Neuronal stem cell (in vitro differentiated cells): Measurements from ENCODE around the gene HCN1.

ENCODE experiments used
- DNase-seq: peaks from one replicate; pipeline ENCODE4 v3.0.0-alpha.2; 2013; ENCODE audit warnings: low spot score
- H2AFZ ChIP-seq: one replicate; pipeline ENCODE4 v1.6.1; 2013; ENCODE audit warnings: mild to moderate bottlenecking, low read length, inconsistent platforms
- H2AK5ac ChIP-seq: 2 replicates; pipeline ENCODE4 v1.6.1; 2013; ENCODE audit warnings: low read depth, mild to moderate bottlenecking, inconsistent platforms, low read length, moderate library complexity, mixed read lengths
- H2BK120ac ChIP-seq: 2 replicates; pipeline ENCODE4 v1.6.1; 2013; ENCODE audit warnings: low read depth, mild to moderate bottlenecking, inconsistent platforms, low read length, moderate library complexity, mixed read lengths
- H2BK12ac ChIP-seq: one replicate; pipeline ENCODE4 v1.6.1; 2013; ENCODE audit warnings: low read length, inconsistent platforms
- H2BK15ac ChIP-seq: 2 replicates; pipeline ENCODE4 v1.6.1; 2013; ENCODE audit warnings: mild to moderate bottlenecking, low read length, inconsistent platforms, mixed read lengths
- H2BK5ac ChIP-seq: one replicate; pipeline ENCODE4 v1.6.1; 2013; ENCODE audit warnings: inconsistent platforms, mild to moderate bottlenecking, low read length, moderate library complexity
- H3K14ac ChIP-seq: one replicate; pipeline ENCODE4 v1.6.1; 2013; ENCODE audit warnings: low read length, inconsistent platforms
- H3K18ac ChIP-seq: 2 replicates; pipeline ENCODE4 v1.6.1; 2013; ENCODE audit warnings: low read length, inconsistent platforms
- H3K23ac ChIP-seq: 2 replicates; pipeline ENCODE4 v1.6.1; 2013; ENCODE audit warnings: low read depth, mild to moderate bottlenecking, mixed read lengths, low read length, inconsistent platforms; ENCODE audit not compliant: poor library complexity
- H3K27ac ChIP-seq: replicated peaks from 3 replicates; pipeline ENCODE4 v1.5.1; 2013; ENCODE audit warnings: low read length, inconsistent platforms
- H3K27me3 ChIP-seq, 3 experiments: 2 replicates each; pipeline ENCODE4 v1.6.1; 2013; ENCODE audit warnings: low read length in 3 of 3, mild to moderate bottlenecking in 2 of 3, inconsistent platforms in 1 of 3, low read depth in 1 of 3, mixed read lengths in 1 of 3, moderate library complexity in 1 of 3; ENCODE audit not compliant: control insufficient read depth in 3 of 3, insufficient read depth in 3 of 3
- H3K36me3 ChIP-seq, 2 donors: replicated peaks in 1 of 2; 2 replicates each; pipeline ENCODE4 v1.6.1; 2013; ENCODE audit warnings: low read length in 2 of 2; ENCODE audit not compliant: control insufficient read depth in 2 of 2, insufficient read depth in 2 of 2
- H3K4ac ChIP-seq: 2 replicates; pipeline ENCODE4 v1.6.1; 2013; ENCODE audit warnings: inconsistent platforms, mild to moderate bottlenecking, low read length, moderate library complexity
- H3K4me1 ChIP-seq, 2 donors: 1 replicate in 1 of 2; 2 replicates in 1 of 2; pipeline ENCODE4 v1.6.1; 2013; ENCODE audit warnings: low read length in 2 of 2, low read depth in 1 of 2; ENCODE audit not compliant: control insufficient read depth in 2 of 2, insufficient read depth in 1 of 2
- H3K4me2 ChIP-seq: one replicate; pipeline ENCODE4 v1.6.1; 2013; ENCODE audit warnings: mild to moderate bottlenecking, low read length, inconsistent platforms; ENCODE audit not compliant: insufficient read depth, poor library complexity, severe bottlenecking
- H3K4me3 ChIP-seq, 2 donors: 2 replicates each; pipeline ENCODE4 v1.5.1; 2013; ENCODE audit warnings: low read length in 2 of 2, mild to moderate bottlenecking in 2 of 2, inconsistent platforms in 1 of 2, moderate library complexity in 1 of 2
- H3K79me1 ChIP-seq: one replicate; pipeline ENCODE4 v1.6.1; 2013; ENCODE audit warnings: low read depth, mild to moderate bottlenecking, inconsistent platforms, low read length, moderate library complexity
- H3K9ac ChIP-seq: one replicate; pipeline ENCODE4 v1.6.1; 2013; ENCODE audit warnings: mild to moderate bottlenecking, low read depth, low read length, inconsistent platforms; ENCODE audit not compliant: poor library complexity
- H3K9me3 ChIP-seq, 2 donors: replicated peaks in 1 of 2; 2 replicates each; pipeline versions ENCODE3 to v1.6.1; 2013; ENCODE audit warnings: low read length in 2 of 2, mild to moderate bottlenecking in 2 of 2, inconsistent platforms in 1 of 2, low read depth in 1 of 2, mixed read lengths in 1 of 2, moderate library complexity in 1 of 2; ENCODE audit not compliant: control insufficient read depth in 2 of 2, insufficient read depth in 1 of 2
- H4K8ac ChIP-seq: one replicate; pipeline ENCODE4 v1.6.1; 2013; ENCODE audit warnings: low read depth, mild to moderate bottlenecking, inconsistent platforms, low read length, moderate library complexity
- H4K91ac ChIP-seq: one replicate; pipeline ENCODE4 v1.6.1; 2013; ENCODE audit warnings: low read length, low read depth, mild to moderate bottlenecking, inconsistent platforms; ENCODE audit not compliant: poor library complexity
- WGBS, 2 donors: extraction: QIAGEN DNeasy Blood & Tissue Kit; methylation state at CpG; one replicate each; pipeline ENCODE4 v1.1.7; 2013; ENCODE audit warnings: missing lambda C conversion rate in 2 of 2, mixed read lengths in 1 of 2; ENCODE audit not compliant: insufficient read length in 2 of 2, insufficient replicate concordance in 1 of 2; ENCODE audit errors: extremely low coverage in 2 of 2; 5-methylcytosine and 5-hydroxymethylcytosine counted together

The HCN1 gene

DNA sequence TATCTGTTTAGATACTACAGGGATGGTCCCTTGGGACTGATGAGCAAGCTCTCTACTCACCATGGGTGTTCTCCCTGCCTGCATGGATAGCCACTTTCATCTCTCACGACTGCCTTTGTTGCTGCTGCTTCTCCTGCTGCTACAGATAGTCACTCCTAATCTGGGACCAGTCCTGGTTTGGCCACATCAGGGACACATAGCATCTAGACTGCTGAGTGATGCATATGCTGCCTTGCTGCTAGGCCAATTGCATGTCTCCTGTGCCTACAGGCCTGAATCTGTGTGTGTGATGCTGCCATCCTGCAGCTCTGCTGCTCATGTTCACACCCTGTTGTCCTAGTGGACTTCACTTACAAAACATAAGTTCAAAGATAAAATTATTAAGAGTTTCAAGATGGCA lies 297.1 kb downstream of the HCN1 start:
- H3K4me3 ChIP-seq = no peak overlapping the region
- DNase-seq = no peak
- no peak overlapping the region for H3K4me2 ChIP-seq
- no peak overlapping the region for H3K14ac ChIP-seq
- no peak overlapping the region for H4K91ac ChIP-seq
- H3K27ac ChIP-seq = no peak overlapping the region
- no peak overlapping the region for H4K8ac ChIP-seq
- H3K27me3 ChIP-seq = no peaks in the 10 kb centered on the region
- no peak overlapping the region for H2BK120ac ChIP-seq
- no peak overlapping the region for H2BK5ac ChIP-seq
- no peaks in the 10 kb centered on the region for H3K79me1 ChIP-seq
- no peaks in the 10 kb centered on the region for H3K36me3 ChIP-seq
- peak overlapping the region; percentile 0 for H3K18ac ChIP-seq
- no CpG with 5 or more reads among the region's 1 CpG for whole genome bisulfite sequencing, 2 donors
- H3K23ac ChIP-seq = no peak overlapping the region
- no peaks in the 10 kb centered on the region for H3K9me3 ChIP-seq
- H2AFZ ChIP-seq = peak overlapping the region; percentile 8
- H2BK15ac ChIP-seq = no peak overlapping the region
- H3K4ac ChIP-seq = no peak overlapping the region
- H2BK12ac ChIP-seq = no peak overlapping the region
- no peak overlapping the region for H2AK5ac ChIP-seq
- peaks cover 0 to 2% of the 10 kb centered on the region in 2 donors for H3K4me1 ChIP-seq
- no peak overlapping the region for H3K9ac ChIP-seq

DNA sequence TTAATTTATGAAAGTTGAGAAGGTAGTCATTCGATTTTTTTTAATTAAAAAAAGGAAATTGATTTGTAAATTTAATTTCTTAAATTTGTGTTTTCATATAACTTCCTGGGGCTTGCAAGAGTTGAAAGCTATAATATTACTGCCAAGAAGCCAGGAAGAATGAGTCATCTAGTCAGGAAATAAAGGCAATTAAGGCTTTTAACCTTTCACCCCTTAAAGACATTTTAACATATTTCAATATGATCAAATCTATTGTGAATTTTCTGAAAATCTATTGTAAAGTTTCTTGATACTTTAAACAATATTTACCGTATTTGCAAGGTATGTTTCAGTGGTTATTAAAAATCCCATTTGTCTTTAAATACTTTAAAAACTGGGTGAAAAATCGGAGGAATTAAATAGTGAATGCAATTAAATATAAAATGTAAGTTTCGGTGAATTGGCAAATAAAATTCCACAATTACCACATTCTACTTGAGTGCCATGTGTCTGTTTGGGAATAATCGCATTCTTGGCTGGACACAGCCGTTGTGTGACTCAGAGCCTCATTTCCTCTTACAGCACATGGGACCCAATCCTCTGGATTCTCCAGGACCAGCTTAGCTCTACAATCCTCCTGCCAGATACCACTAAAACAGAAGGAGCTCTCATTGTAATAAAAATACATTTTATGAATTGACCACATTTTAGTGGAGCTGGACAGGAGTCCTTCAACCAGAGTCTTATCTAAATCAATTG lies 310.7 kb downstream of the HCN1 start:
- Histone ChIP-seq H4K91ac (no peak overlapping the region), H2BK120ac (no peak overlapping the region), H3K14ac (no peak overlapping the region), H2BK15ac (no peak overlapping the region), H3K18ac (no peak overlapping the region), H2AFZ (no peak overlapping the region), H2BK12ac (no peak overlapping the region), H3K9me3 (no peaks in the 10 kb centered on the region), H3K9ac (no peak overlapping the region), H3K4me2 (no peak overlapping the region), H3K36me3 (no peaks in the 10 kb centered on the region), H3K23ac (no peak overlapping the region), H3K4ac (no peak overlapping the region), H3K4me3 (no peak overlapping the region), H4K8ac (no peak overlapping the region), H3K27ac (no peak overlapping the region), H2AK5ac (no peak overlapping the region), H3K27me3 (no peaks in the 10 kb centered on the region), H3K79me1 (no peaks in the 10 kb centered on the region), H2BK5ac (no peak overlapping the region), H3K4me1 (no peaks in the 10 kb centered on the region)
- no peak for DNase-seq
- whole genome bisulfite sequencing, 2 donors = 100% methylated on average over 3 of the region's 6 CpGs; no CpG with 5 or more reads in 1 of the 2 donors

DNA sequence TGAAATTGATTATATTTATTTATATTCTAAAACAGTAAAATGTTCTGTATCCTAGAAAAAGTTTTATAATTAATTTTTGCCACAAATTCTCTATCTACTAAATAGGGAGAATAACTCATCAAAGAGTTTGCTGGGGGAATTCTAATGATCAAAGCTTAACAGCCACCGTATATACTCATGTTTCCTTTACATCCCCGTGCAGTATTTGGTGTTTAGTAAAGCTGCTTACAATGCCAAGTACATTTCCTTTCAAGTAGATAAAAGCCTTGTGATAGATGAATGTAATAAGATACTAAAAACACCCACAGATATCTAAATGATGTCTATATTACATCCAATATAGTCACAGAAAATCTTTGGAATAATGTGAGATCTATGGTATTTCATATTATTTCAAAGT lies 312.2 kb downstream of the HCN1 start:
- Histone ChIP-seq H3K4me2 (no peak overlapping the region), H3K14ac (no peak overlapping the region), H2BK12ac (no peak overlapping the region), H3K27me3 (no peaks in the 10 kb centered on the region), H3K23ac (no peak overlapping the region), H2AK5ac (no peak overlapping the region), H2AFZ (no peak overlapping the region), H3K4me3 (no peak overlapping the region), H2BK15ac (no peak overlapping the region), H3K9ac (no peak overlapping the region), H3K18ac (no peak overlapping the region), H2BK5ac (no peak overlapping the region), H2BK120ac (no peak overlapping the region), H3K4me1 (no peaks in the 10 kb centered on the region), H3K27ac (no peak overlapping the region), H3K79me1 (no peaks in the 10 kb centered on the region), H3K9me3 (no peaks in the 10 kb centered on the region), H3K36me3 (no peaks in the 10 kb centered on the region), H4K8ac (no peak overlapping the region), H3K4ac (no peak overlapping the region), H4K91ac (no peak overlapping the region)
- WGBS, 2 donors = no CpG with 5 or more reads among the region's 2 CpGs
- DNase-seq = no peak

DNA sequence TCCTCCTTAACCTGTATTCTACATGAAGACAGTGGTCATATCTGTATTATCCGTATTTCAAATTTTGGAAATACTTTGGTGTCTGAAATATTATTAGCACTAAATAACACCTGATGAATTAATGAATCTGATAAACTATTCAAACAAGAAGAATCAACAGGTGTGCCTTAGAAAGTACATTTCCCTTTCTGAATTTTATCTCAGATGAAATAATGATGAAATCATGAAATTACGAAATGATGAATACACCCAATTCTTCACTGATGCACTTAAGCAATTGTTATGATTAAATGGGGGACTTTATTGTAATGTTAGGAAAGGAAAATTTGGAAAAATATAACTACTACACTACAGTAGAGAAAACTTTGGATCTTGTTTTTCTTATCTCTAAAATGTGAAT lies 313.6 kb downstream of the HCN1 start:
- H2BK5ac ChIP-seq = no peak overlapping the region
- H3K9me3 ChIP-seq = no peaks in the 10 kb centered on the region
- H2BK15ac ChIP-seq = no peak overlapping the region
- WGBS, 2 donors = no CpG with 5 or more reads among the region's 2 CpGs
- no peaks in the 10 kb centered on the region for H3K36me3 ChIP-seq
- H3K4ac ChIP-seq = no peak overlapping the region
- no peaks in the 10 kb centered on the region for H3K4me1 ChIP-seq
- no peak overlapping the region for H3K18ac ChIP-seq
- no peak overlapping the region for H3K4me2 ChIP-seq
- H2AK5ac ChIP-seq = no peak overlapping the region
- no peak overlapping the region for H2BK12ac ChIP-seq
- no peak overlapping the region for H3K23ac ChIP-seq
- no peak overlapping the region for H2AFZ ChIP-seq
- H2BK120ac ChIP-seq = no peak overlapping the region
- H3K4me3 ChIP-seq = no peak overlapping the region
- H3K14ac ChIP-seq = no peak overlapping the region
- no peak overlapping the region for H3K27ac ChIP-seq
- H3K27me3 ChIP-seq = no peaks in the 10 kb centered on the region
- H3K9ac ChIP-seq = no peak overlapping the region
- DNase-seq = no peak
- H4K91ac ChIP-seq = no peak overlapping the region
- H4K8ac ChIP-seq = no peak overlapping the region
- no peaks in the 10 kb centered on the region for H3K79me1 ChIP-seq
